Left forelimb (tissue), 1 donor: ENCODE measurements around the gene YWHAH.

Source experiments
- DNase-seq: peaks from one replicate; pipeline ENCODE4 v3.0.0-alpha.2; 2018; ENCODE audit warnings: low spot score

The YWHAH gene

DNA sequence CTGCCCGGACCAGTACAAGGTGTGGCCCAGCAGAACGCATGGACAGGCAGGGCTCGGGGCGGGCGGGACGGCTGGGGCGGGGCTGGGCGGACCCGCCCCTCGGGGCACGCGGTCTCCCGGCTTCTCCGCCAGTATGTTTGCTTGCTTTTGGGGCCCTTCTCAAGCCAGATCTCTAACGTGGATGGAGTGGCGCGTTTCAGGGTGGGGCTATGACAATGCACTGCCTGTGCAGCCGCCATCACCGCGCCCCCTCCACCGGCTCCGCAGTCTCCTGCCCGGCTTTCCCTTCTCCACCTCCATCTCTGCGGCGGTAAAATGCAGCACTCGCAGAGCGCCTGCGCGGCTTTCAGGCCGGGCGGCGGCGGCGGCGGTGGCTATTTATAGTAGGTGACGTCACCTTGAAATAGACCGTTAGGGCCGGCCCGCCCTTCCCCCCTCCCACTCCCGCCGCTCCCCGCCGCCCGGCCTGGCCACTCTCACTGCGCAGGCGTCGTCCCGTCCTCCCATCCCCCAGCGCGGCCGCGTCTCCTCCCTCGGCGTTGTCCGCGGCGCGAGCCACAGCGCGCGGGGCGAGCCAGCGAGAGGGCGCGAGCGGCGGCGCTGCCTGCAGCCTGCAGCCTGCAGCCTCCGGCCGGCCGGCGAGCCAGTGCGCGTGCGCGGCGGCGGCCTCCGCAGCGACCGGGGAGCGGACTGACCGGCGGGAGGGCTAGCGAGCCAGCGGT, at the start of gene YWHAH:
YWHAH (plus strand) TSS at position 558 of the 722 bp plus-strand sequence. CDS start 199 bp downstream, outside the sequence.
- DNase-seq = peak; percentile 99

GRCh38 chr22:31895411-31896123, 48.8 kb upstream of the YWHAH start:
- DNase-seq = no peak

DNA sequence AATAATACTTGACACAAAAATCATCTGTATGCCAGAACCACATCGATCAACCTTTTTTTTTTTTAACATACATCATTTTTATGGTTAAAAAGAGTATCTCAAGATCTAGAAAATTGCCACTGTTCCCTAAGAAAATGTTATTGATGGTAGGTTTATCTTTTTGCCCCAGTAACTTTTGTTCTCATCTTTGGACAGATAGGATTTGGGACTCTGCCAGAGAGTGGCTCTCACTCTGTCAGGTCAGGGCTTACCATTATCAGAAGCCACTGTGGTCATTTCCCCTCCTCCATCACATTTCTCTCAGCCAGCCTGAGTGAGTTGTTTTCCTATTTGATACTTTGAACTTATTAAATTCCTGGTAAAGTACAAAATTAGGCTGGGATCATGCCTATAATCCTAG, 47.9 kb upstream of the YWHAH start:
- no peak for DNase-seq

DNA sequence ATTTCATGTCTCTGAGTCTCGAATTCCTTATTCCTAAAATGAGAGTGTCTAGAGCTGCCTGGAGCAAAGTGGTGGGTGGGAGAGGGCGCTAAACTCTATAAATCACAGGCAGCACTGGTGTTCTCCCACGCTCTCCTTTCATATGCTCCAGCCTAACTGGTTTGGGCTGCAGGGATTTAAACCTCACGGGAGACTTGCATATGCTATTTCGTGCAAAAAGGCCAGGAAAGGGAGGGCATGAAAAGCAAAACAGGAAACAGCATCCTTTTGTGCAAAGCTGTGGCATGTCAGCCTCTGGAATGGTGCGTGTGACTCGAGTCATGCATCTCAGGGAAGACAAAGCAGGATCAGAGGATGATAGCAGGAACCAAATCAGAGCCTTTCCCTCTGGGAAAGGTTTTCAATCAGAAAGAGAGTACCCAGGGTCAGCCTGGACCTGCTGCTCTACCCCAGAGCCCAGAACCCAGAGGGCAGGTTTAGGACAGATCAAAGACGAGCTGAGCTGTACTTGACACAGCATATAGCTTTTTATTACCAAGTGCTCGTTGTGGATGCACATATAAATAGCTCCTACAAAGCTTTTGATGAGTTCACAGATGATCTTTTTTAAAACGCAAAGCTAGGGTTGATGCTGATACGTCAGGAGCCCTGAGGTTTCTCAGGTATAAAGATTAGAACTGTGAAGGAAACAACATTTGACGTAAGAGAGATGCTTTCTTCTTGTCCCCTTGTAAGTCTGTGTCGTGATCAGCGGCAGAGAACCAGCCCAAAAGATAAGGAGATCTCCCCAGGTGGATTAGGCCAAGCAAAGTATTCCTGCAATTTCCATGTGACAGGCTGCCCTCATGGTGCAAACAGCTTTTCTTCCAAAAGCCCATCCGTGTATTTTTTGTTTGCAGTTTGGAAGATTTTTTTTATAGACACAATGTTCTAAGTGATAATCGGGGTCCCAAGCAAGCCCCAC, 46.2 kb upstream of the YWHAH start:
- no peak for DNase-seq

- no peak for DNase-seq
These were observed 45.4 kb upstream of the YWHAH start for GRCh38 chr22:31898926-31899325.

GRCh38 chr22:31899669-31900068, 44.7 kb upstream of the YWHAH start:
- DNase-seq = no peak

DNA sequence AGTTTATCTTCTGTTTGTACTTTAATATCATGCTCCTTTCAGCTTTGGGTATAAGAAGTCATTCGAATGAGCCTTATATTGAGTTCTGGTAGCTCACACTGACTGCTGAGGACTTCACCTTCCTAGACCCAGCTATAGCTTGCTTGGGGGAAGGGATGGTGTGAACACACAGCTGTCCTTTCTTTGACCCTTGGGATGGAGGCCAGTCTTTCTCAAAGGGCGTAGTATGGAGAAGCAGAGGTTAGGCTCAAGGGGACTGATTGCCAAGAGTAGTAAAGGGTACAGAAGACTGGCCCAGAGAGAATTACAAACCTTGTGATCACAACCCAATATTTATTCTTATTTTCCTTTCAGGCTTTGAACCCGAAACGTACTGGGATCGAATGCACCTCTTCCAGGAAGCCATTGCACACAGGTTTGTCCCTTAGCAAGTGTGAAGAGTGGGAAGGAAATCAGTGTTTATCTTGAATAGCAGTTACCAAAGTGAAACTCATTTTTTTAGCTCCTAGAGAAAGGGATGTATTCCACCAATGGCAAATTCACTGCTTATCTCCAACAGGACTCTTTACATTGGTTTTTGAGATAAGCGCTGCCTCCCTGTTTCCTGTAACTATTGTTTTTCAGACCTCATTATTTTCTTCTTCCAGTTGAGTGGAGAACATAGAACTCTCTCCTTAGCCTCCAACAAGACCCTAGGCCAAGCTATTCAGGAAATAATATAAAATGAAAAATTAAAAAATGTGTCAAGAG, 42.8 kb upstream of the YWHAH start:
- DNase-seq = no peak

DNA sequence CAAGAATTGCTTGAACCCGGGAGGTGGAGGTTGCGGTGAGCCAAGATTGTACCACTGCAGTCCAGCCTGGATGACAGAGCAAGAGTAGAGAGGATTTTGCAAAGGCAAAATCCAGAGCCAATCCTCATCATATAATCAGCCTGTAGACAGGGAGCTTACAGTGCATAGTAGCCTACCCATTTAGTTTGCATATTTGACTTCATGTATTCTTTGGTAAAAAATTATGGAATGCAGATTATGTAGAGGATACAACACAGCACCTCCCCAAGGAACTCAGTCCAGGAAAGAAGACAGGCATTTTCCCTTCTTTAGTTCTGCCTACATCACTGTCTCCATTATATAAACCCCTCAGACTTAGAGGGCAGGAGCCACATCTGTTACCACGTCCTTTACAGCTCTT, 39.7 kb upstream of the YWHAH start:
- no peak for DNase-seq

GRCh38 chr22:31905356-31905755, 39.0 kb upstream of the YWHAH start:
- no peak for DNase-seq

DNA sequence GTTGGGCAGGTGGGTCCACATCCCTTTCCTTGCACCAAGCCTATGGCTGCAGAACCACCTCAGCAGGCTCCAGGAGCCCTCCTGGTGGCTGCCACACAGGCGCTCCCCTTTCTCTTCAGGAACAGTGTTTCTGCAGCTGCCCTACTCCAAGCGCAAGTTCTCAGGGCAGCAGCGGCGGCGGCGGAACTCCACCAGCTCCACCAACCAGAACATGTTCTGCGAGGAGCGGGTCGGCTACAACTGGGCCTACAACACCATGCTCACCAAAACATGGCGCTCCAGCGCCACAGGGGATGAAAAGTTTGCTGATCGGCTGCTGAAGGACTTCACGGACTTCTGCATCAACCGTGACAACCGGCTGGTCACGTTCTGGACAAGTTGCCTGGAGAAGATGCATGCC, 38.2 kb upstream of the YWHAH start:
- DNase-seq = no peak

DNA sequence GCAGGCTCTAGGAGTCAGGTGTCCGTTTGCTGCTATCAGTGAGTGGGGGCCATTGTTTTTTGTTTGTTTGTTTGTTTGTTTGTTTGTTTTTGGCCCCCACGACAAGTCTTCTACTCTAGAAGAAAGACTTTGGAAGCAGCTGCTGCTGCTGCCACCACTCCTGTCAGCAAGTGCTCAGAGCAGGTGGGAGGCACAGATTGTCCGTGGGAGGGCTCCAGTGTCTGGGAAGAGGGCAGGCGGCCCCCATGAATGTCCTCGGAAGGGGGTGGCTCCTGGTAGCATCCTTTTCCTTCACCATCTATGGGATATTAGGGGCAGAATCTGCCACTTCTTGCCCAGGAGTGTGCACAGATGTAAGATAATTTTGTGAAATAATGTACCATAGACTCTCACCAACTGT, 37.8 kb upstream of the YWHAH start:
- no peak for DNase-seq

DNA sequence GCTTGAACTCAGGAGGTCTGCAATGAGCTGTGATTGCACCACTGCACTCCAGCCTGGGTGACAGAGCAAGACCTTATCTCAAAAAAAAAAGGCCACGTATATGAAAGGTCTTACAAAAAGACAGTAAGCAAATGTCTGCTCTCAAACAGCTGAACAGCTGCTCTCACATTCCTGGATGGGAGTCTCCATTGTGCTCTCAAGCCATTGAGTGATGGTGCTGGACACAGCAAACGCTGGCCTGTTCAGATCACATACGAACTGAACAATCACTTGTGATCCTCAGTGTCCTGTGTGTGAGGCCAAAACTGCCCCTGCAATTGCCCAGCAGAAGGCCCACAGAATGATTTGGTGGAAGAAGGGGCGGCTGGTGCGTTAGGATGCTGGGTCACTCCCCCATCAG, 34.4 kb upstream of the YWHAH start:
- DNase-seq = no peak

- no peak for DNase-seq
These were observed 32.5 kb upstream of the YWHAH start for GRCh38 chr22:31911565-31912406.

DNA sequence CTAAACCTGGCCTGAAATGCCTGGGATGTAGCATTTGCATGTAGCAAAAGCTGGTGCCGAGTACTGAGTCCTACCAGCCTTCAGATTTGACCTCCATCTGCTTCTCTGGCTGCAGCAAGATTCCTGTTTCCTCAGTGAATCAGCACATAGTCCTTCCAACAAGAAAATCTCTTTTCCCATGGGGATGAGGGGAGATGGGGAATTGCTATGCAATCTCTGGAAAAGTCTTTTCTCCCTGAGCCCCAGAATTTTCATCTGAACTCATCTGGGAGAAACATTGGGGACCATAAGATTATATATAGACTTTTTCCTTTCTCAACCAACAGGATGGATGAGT, 32.0 kb upstream of the YWHAH start:
- no peak for DNase-seq

DNA sequence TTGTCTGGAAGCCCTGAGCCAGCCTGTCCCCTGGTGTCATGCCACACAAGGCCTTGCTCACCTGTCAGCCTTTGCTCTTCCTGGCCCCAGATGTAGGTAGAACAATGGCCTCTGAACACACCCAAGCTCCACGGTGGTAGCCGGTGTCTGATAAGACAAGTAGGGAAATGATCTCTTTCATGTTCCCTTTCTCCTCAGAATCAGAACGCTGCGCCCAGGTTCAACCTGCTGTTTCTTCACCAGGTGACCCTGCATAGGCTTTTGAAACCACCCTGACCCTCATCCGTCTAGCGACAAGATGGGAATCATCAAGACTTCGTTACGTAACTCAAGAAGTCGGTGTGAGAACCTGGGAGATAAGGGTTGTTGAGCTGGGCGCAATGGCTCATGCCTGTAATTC, 28.7 kb upstream of the YWHAH start:
- DNase-seq = no peak

DNA sequence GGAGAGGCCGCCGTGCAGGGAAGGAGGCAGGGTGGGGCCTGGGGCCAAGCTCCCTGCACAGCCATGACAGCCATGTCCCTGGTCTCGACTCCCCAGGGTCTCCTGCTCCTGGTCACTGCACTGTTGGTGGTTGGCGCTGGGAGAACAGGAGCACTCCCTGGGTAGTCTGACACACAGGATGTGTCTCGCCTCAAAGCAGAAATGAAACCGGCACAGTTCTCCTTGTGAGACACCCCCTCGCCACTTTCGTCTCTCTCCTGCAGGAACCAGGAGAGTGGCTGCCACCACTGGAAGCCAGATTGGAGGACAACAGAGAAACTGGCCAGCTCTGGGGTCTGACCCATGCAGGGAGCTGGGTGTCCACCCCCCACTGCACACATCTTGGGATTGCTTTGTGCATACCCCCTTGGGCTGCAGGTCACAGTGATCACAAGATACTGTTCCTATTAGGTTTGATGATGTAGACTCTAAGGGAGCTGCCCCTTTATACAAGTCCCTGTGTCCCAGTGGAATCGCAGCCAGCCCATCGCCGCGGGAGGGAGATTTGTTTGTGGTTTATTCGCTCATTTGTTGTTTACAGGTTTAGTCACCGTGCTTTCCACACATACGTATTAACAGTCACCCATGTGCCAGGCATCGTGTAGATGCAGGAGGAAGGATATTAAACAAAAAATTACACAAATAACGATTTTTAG, 27.0 kb upstream of the YWHAH start:
- DNase-seq = no peak

- no peak for DNase-seq
These were observed 24.6 kb upstream of the YWHAH start for GRCh38 chr22:31919730-31920129.

- DNase-seq = no peak
These were observed 24.0 kb upstream of the YWHAH start for GRCh38 chr22:31920306-31920705.

- no peak for DNase-seq
These were observed 23.2 kb upstream of the YWHAH start for GRCh38 chr22:31921106-31921505.

GRCh38 chr22:31922534-31922933, 21.8 kb upstream of the YWHAH start:
- no peak for DNase-seq
